A549 (cell line): ENCODE results near the gene DDX10.

Experiments
- SMC3 ChIP-seq: fragments of >200 bp; sonication (Bioruptor Twin); formaldehyde crosslinking; IDR thresholded peaks from 3 replicates; pipeline ENCODE4 v1.6.1; 2018; ENCODE audit warnings: inconsistent platforms
- USF2 ChIP-seq: fragments of 450-650 bp; IDR thresholded peaks from 2 replicates; pipeline ENCODE4 v1.6.1; 2014; ENCODE audit warnings: antibody characterized with exemption

- no peak for TF ChIP-seq USF2
- no peak for TF ChIP-seq SMC3
These were observed 262.1 kb downstream of the DDX10 start for GRCh38 chr11:108926841-108927577.
